Left ventricle myocardium inferior (tissue), 1 donor: Measurements from ENCODE around the gene RABL3. TPM values are rescaled to one million over a fixed set of nuclear protein-coding genes. Genes with fewer than 3 reads are reported as not detected.
"Not testable (repeated sequence)": the region's sequence is repeated elsewhere in the genome, so short reads cannot be mapped to it uniquely, and the experiment has no call there.

Source experiments
- DNase-seq: peaks from one replicate; pipeline ENCODE4 v3.0.0-alpha.2; 2020
- H3K27ac ChIP-seq: fragments of 200-600 bp; replicated peaks from 2 replicates; pipeline ENCODE4 v1.8.0; 2021
- H3K27me3 ChIP-seq: fragments of 200-600 bp; 2 replicates; pipeline ENCODE4 v1.8.0; 2021; ENCODE audit warnings: low read depth
- H3K36me3 ChIP-seq: fragments of 200-600 bp; 2 replicates; pipeline ENCODE4 v1.8.0; 2021
- H3K4me1 ChIP-seq: fragments of 200-600 bp; 2 replicates; pipeline ENCODE4 v1.8.0; 2021
- H3K4me3 ChIP-seq: fragments of 200-600 bp; 2 replicates; pipeline ENCODE4 v1.8.0; 2021; ENCODE audit warnings: mild to moderate bottlenecking, moderate library complexity
- H3K9me3 ChIP-seq: fragments of 200-600 bp; replicated peaks from 2 replicates; pipeline ENCODE4 v1.8.0; 2021
- CTCF ChIP-seq: fragments of 200-600 bp; IDR thresholded peaks from 2 replicates; pipeline ENCODE4 v1.8.0; 2021; ENCODE audit warnings: antibody characterized with exemption, mild to moderate bottlenecking, borderline replicate concordance
- intact Hi-C: fragments of 100-400 bp; cut with micrococcal nuclease; formaldehyde crosslinking; loops from one replicate; pipeline ENCODE4 v1.11.0; 2022
- total RNA-seq: library from RNA; stranded (reverse); fragmentation: NEBNext Ultra II Directional; extraction: Animal tissue kit (Norgen Biotek cat#: 25700); gene quantifications from one replicate; pipeline ENCODE4 v1.2.1, GENCODE V29; 2021
- donor health status: DM: no; HTN: yes; CAD: no; lungs with severe emphysema.

The RABL3 gene
- total RNA-seq, 1 donor from 2014 or later: 19.7 TPM

GRCh38 chr3:120642368-120642948, 99.9 kb downstream of the RABL3 start:
- Histone ChIP-seq H3K36me3 (no peaks in the 10 kb centered on the region), H3K27me3 (no peaks in the 10 kb centered on the region), H3K9me3 (no peaks in the 10 kb centered on the region), H3K4me1 (peaks cover 18% of the 10 kb centered on the region), H3K4me3 (no peak overlapping the region), H3K27ac (no peak overlapping the region)
- intact Hi-C loops: no loop called here
- DNase-seq: no peak
- no peak for TF ChIP-seq CTCF

- no peak for TF ChIP-seq CTCF
- no peaks in the 10 kb centered on the region for H3K9me3 ChIP-seq
- H3K4me1 ChIP-seq: peaks cover 13% of the 10 kb centered on the region
- no peaks in the 10 kb centered on the region for H3K36me3 ChIP-seq
- H3K27ac ChIP-seq: no peak overlapping the region
- H3K27me3 ChIP-seq: no peaks in the 10 kb centered on the region
- intact Hi-C loops: no loop called here
- H3K4me3 ChIP-seq: no peak overlapping the region
- DNase-seq: no peak
Observed at GRCh38 chr3:120641696-120642246, 100.5 kb downstream of the RABL3 start.

GRCh38 chr3:120640231-120640630, 102.1 kb downstream of the RABL3 start:
- no peak for TF ChIP-seq CTCF
- intact Hi-C loops: no loop called here
- no peak overlapping the region for H3K27ac ChIP-seq
- H3K4me1 ChIP-seq: peaks cover 5% of the 10 kb centered on the region
- no peaks in the 10 kb centered on the region for H3K27me3 ChIP-seq
- DNase-seq: no peak
- no peak overlapping the region for H3K4me3 ChIP-seq
- H3K9me3 ChIP-seq: no peaks in the 10 kb centered on the region
- H3K36me3 ChIP-seq: no peaks in the 10 kb centered on the region

- DNase-seq, H3K36me3 ChIP-seq, intact Hi-C loops, H3K27ac ChIP-seq, H3K4me3 ChIP-seq, H3K4me1 ChIP-seq, H3K9me3 ChIP-seq, H3K27me3 ChIP-seq: not testable (repeated sequence)
Observed at GRCh38 chr3:120638820-120639219, 103.5 kb downstream of the RABL3 start.

- Histone ChIP-seq H3K9me3 (no peaks in the 10 kb centered on the region), H3K27ac (no peak overlapping the region), H3K4me3 (no peak overlapping the region), H3K4me1 (peaks cover 5% of the 10 kb centered on the region), H3K36me3 (no peaks in the 10 kb centered on the region), H3K27me3 (no peaks in the 10 kb centered on the region)
- intact Hi-C loops: no loop called here
- DNase-seq: no peak
- TF ChIP-seq CTCF: no peak
Observed at GRCh38 chr3:120637851-120638559, 104.3 kb downstream of the RABL3 start.

- no peaks in the 10 kb centered on the region for H3K9me3 ChIP-seq
- no peak overlapping the region for H3K27ac ChIP-seq
- no peaks in the 10 kb centered on the region for H3K27me3 ChIP-seq
- no peak for TF ChIP-seq CTCF
- intact Hi-C loops: no loop called here
- H3K4me3 ChIP-seq: no peak overlapping the region
- no peak for DNase-seq
- H3K36me3 ChIP-seq: no peaks in the 10 kb centered on the region
- H3K4me1 ChIP-seq: peaks cover 5% of the 10 kb centered on the region
Observed at GRCh38 chr3:120636795-120637401, 105.4 kb downstream of the RABL3 start.
